ENCODE measurements around the gene ERVFRD-1. TPM values are rescaled to one million over a fixed set of nuclear protein-coding genes. Genes with fewer than 3 reads are reported as not detected.

ERVFRD-1 gene
- total and polyA plus RNA-seq, 2 of the 13 experiments (the other 11 are each of a cell fraction or from before 2014, with no cell fraction given): not detected

DNA sequence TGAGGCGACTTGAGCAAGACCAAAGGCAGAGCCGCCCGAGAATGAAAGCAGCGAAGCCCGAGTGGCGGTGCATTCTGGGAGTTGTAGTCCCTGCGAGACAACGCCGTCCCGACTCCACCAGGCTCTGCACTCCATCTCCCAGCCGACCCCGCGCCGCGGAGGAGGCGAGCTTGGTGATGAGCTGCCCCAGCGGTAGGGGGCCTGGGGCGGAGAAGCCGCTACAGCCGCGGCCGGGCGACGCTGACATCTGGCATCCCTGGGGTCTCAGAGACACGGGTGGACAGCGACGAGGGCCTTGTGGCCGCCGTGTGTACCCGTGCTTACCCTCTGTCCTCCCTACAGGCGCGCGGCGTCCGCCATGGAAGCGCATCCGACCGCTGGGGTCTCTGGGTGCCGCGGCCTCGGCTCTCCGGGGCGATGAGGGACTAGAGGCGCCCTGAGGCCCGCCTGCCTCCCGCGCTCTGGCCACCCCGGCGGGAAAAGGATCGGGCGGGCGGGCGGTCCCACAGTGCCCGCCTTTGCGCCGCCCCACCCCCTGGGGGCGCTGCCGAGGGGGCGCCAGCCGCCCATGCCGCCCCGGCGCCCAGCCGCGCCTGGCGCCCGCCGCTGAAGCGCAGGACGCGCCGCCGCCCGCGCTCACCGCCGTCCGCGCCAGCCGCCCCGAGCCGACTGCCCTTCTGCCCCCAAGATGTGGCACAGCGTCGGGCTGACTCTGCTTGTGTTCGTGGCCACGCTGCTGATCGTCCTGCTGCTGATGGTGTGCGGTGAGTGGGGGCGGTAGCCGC is 17.7 kb downstream of the ERVFRD-1 start, which contains the start of gene SMIM13 (continued):
- TF ChIP-seq SAP130 (CRISPR knock-in tag; IDR thresholded peaks at IDR 0.05; ENCODE audit: low read depth) (peak; percentile 85), ZNF484 (CRISPR knock-in tag; IDR thresholded peaks at IDR 0.05; ENCODE audit: borderline replicate concordance, low read depth) (peak; percentile 87; the same call in 1 of the 2 replicates), PAWR (CRISPR knock-in tag; IDR thresholded peaks at IDR 0.05; ENCODE audit: borderline replicate concordance) (no peak), GABPA (IDR thresholded peaks at IDR 0.05; ENCODE audit: low read depth, low read length) (no peak), GABPA (CRISPR knock-in tag; IDR thresholded peaks at IDR 0.05; ENCODE audit: low read depth) (peak; percentile 60; the same call in 1 of the 2 replicates), U2AF1 (optimal IDR thresholded peaks at IDR 0.05; ENCODE audit: low read depth, low read length) (no peak), ERF (CRISPR knock-in tag; IDR thresholded peaks at IDR 0.05) (peak; percentile 85), ATF7 (IDR thresholded peaks at IDR 0.05) (no peak), ATF7 (CRISPR knock-in tag; IDR thresholded peaks at IDR 0.05) (no peak), PHF20 (CRISPR knock-in tag; IDR thresholded peaks at IDR 0.05) (peak; percentile 72), BCLAF1 (IDR thresholded peaks at IDR 0.05) (no peak), BATF2 (CRISPR knock-in tag; IDR thresholded peaks at IDR 0.05) (no peak), KDM4B (CRISPR knock-in tag; IDR thresholded peaks at IDR 0.05) (peak; percentile 58; the same call in 1 of the 2 replicates)
- TF ChIP-seq, protein P1, sequence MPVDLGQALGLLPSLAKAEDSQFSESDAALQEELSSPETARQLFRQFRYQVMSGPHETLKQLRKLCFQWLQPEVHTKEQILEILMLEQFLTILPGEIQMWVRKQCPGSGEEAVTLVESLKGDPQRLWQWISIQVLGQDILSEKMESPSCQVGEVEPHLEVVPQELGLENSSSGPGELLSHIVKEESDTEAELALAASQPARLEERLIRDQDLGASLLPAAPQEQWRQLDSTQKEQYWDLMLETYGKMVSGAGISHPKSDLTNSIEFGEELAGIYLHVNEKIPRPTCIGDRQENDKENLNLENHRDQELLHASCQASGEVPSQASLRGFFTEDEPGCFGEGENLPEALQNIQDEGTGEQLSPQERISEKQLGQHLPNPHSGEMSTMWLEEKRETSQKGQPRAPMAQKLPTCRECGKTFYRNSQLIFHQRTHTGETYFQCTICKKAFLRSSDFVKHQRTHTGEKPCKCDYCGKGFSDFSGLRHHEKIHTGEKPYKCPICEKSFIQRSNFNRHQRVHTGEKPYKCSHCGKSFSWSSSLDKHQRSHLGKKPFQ (CRISPR knock-in tag; IDR thresholded peaks at IDR 0.05; ENCODE audit: insufficient replicate concordance): no peak
- TF ChIP-seq, protein P2, sequence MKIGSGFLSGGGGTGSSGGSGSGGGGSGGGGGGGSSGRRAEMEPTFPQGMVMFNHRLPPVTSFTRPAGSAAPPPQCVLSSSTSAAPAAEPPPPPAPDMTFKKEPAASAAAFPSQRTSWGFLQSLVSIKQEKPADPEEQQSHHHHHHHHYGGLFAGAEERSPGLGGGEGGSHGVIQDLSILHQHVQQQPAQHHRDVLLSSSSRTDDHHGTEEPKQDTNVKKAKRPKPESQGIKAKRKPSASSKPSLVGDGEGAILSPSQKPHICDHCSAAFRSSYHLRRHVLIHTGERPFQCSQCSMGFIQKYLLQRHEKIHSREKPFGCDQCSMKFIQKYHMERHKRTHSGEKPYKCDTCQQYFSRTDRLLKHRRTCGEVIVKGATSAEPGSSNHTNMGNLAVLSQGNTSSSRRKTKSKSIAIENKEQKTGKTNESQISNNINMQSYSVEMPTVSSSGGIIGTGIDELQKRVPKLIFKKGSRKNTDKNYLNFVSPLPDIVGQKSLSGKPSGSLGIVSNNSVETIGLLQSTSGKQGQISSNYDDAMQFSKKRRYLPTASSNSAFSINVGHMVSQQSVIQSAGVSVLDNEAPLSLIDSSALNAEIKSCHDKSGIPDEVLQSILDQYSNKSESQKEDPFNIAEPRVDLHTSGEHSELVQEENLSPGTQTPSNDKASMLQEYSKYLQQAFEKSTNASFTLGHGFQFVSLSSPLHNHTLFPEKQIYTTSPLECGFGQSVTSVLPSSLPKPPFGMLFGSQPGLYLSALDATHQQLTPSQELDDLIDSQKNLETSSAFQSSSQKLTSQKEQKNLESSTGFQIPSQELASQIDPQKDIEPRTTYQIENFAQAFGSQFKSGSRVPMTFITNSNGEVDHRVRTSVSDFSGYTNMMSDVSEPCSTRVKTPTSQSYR (CRISPR knock-in tag; IDR thresholded peaks at IDR 0.05; ENCODE audit: borderline replicate concordance): peak; percentile 9; the same call in 1 of the 2 replicates
- TF ChIP-seq, protein P3, sequence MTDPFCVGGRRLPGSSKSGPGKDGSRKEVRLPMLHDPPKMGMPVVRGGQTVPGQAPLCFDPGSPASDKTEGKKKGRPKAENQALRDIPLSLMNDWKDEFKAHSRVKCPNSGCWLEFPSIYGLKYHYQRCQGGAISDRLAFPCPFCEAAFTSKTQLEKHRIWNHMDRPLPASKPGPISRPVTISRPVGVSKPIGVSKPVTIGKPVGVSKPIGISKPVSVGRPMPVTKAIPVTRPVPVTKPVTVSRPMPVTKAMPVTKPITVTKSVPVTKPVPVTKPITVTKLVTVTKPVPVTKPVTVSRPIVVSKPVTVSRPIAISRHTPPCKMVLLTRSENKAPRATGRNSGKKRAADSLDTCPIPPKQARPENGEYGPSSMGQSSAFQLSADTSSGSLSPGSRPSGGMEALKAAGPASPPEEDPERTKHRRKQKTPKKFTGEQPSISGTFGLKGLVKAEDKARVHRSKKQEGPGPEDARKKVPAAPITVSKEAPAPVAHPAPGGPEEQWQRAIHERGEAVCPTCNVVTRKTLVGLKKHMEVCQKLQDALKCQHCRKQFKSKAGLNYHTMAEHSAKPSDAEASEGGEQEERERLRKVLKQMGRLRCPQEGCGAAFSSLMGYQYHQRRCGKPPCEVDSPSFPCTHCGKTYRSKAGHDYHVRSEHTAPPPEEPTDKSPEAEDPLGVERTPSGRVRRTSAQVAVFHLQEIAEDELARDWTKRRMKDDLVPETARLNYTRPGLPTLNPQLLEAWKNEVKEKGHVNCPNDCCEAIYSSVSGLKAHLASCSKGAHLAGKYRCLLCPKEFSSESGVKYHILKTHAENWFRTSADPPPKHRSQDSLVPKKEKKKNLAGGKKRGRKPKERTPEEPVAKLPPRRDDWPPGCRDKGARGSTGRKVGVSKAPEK (CRISPR knock-in tag; IDR thresholded peaks at IDR 0.05; ENCODE audit: borderline replicate concordance): 0 out of 2 replicates have a peak, but pooled peaks have one; percentile 23

Measured in HepG2 (cell line).